CD14-positive monocyte (primary cell): ENCODE results near the gene PYGM. TPM values are rescaled to one million over a fixed set of nuclear protein-coding genes. Genes with fewer than 3 reads are reported as not detected.
A peak's percentile ranks its signal among the peaks of the same experiment; 100 is the strongest.

ENCODE experiments used
- DNase-seq, 3 donors: peaks; one replicate each; pipeline ENCODE4 v3.0.0-alpha.2; 2011 to 2022
- H2AFZ ChIP-seq: 2 replicates; pipeline ENCODE4 v1.6.0; 2012; ENCODE audit warnings: mild to moderate bottlenecking, low read depth, low read length, inconsistent platforms; ENCODE audit not compliant: insufficient read depth, poor library complexity, severe bottlenecking
- H3K27ac ChIP-seq, 2 donors: 1 replicate in 1 of 2; 2 replicates in 1 of 2; pipeline ENCODE4 v1.5.1; 2012 to 2013; ENCODE audit warnings: low read length in 2 of 2, control low read depth in 1 of 2, inconsistent platforms in 1 of 2, low read depth in 1 of 2, mild to moderate bottlenecking in 1 of 2
- H3K27me3 ChIP-seq, 2 donors: one replicate each; pipeline versions ENCODE4 v1.6.0 to v1.6.1; 2011 to 2013; ENCODE audit warnings: low read length in 2 of 2; ENCODE audit not compliant: control insufficient read depth in 2 of 2, insufficient read depth in 2 of 2
- H3K36me3 ChIP-seq, 2 donors: replicated peaks in 1 of 2; 1 replicate in 1 of 2; 2 replicates in 1 of 2; pipeline versions ENCODE4 v1.5.1 to v1.6.1; 2012 to 2013; ENCODE audit warnings: low read length in 2 of 2, control low read depth in 1 of 2, inconsistent platforms in 1 of 2, mild to moderate bottlenecking in 1 of 2; ENCODE audit not compliant: insufficient read depth in 2 of 2, control insufficient read depth in 1 of 2
- H3K4me1 ChIP-seq, 2 donors: 1 replicate in 1 of 2; 2 replicates in 1 of 2; pipeline versions ENCODE4 v1.5.1 to v1.6.1; 2012 to 2013; ENCODE audit warnings: low read length in 2 of 2, control low read depth in 1 of 2, inconsistent platforms in 1 of 2, mild to moderate bottlenecking in 1 of 2, moderate library complexity in 1 of 2; ENCODE audit not compliant: insufficient read depth in 2 of 2, control insufficient read depth in 1 of 2
- H3K4me2 ChIP-seq: replicated peaks from 2 replicates; pipeline ENCODE3; 2012; ENCODE audit warnings: low read length, moderate library complexity, mild to moderate bottlenecking; ENCODE audit not compliant: poor library complexity, severe bottlenecking; ENCODE audit errors: extremely low read depth
- H3K4me3 ChIP-seq, 3 experiments: fragments of 200-600 bp in 1 of 3; sonication (generic) in 1 of 3; replicated peaks in 1 of 3; 1 replicate in 2 of 3; 2 replicates in 1 of 3; pipeline ENCODE4 v1.5.1; 2011 to 2013; ENCODE audit warnings: low read length in 3 of 3, mild to moderate bottlenecking in 3 of 3, control low read depth in 2 of 3, low read depth in 2 of 3, inconsistent platforms in 1 of 3, moderate library complexity in 1 of 3
- H3K79me2 ChIP-seq: 2 replicates; pipeline ENCODE4 v1.6.0; 2012; ENCODE audit warnings: mild to moderate bottlenecking, control low read depth, inconsistent platforms, low read length, moderate library complexity; ENCODE audit not compliant: insufficient read depth
- H3K9ac ChIP-seq: 2 replicates; pipeline ENCODE4 v1.6.0; 2017; ENCODE audit warnings: low read length, mild to moderate bottlenecking; ENCODE audit not compliant: insufficient read depth, poor library complexity, severe bottlenecking
- H3K9me3 ChIP-seq, 2 donors: replicated peaks in 1 of 2; 1 replicate in 1 of 2; 2 replicates in 1 of 2; pipeline versions ENCODE4 v1.5.1 to v1.6.1; 2012 to 2013; ENCODE audit warnings: low read length in 2 of 2, control low read depth in 1 of 2; ENCODE audit not compliant: control insufficient read depth in 1 of 2, insufficient read depth in 1 of 2
- H4K20me1 ChIP-seq: 2 replicates; pipeline ENCODE4 v1.6.0; 2012; ENCODE audit warnings: mild to moderate bottlenecking, low read length, control low read depth, moderate library complexity; ENCODE audit not compliant: insufficient read depth
- H3K27ac Mint-ChIP-seq, 7 donors: one replicate each; pipeline ENCODE4 v1.8.0; 2020; ENCODE audit warnings: mild to moderate bottlenecking in 7 of 7, mixed read lengths in 7 of 7, moderate library complexity in 6 of 7, inconsistent platforms in 2 of 7
- H3K27me3 Mint-ChIP-seq, 3 donors: one replicate each; pipeline ENCODE4 v1.8.0; 2021 to 2022; ENCODE audit warnings: low read depth in 3 of 3, mild to moderate bottlenecking in 3 of 3, mixed read lengths in 3 of 3, moderate library complexity in 3 of 3, inconsistent platforms in 1 of 3
- H3K36me3 Mint-ChIP-seq, 2 donors: one replicate each; pipeline ENCODE4 v1.8.0; 2020; ENCODE audit warnings: mixed read lengths in 2 of 2, inconsistent platforms in 1 of 2, mild to moderate bottlenecking in 1 of 2
- H3K4me1 Mint-ChIP-seq: one replicate; pipeline ENCODE4 v1.8.0; 2020; ENCODE audit warnings: mild to moderate bottlenecking, mixed read lengths
- H3K4me3 Mint-ChIP-seq, 2 donors: one replicate each; pipeline ENCODE4 v1.8.0; 2020; ENCODE audit warnings: mild to moderate bottlenecking in 2 of 2, mixed read lengths in 2 of 2, moderate library complexity in 1 of 2
- H3K9me3 Mint-ChIP-seq, 7 donors: one replicate each; pipeline ENCODE4 v1.8.0; 2020 to 2022; ENCODE audit warnings: mixed read lengths in 7 of 7, mild to moderate bottlenecking in 6 of 7, moderate library complexity in 6 of 7, inconsistent platforms in 2 of 7
- CTCF ChIP-seq: fragments of 200-600 bp; IDR thresholded peaks from one replicate; pipeline ENCODE4 v1.8.0; 2022; ENCODE audit warnings: antibody characterized with exemption, mild to moderate bottlenecking
- WGBS: methylation state at CpG from one replicate; pipeline ENCODE4 v1.1.5; 2013; ENCODE audit warnings: missing lambda C conversion rate; ENCODE audit not compliant: insufficient coverage; 5-methylcytosine and 5-hydroxymethylcytosine counted together
- intact Hi-C, 2 donors: fragments of 100-400 bp; cut with micrococcal nuclease; formaldehyde crosslinking; loops; one replicate each; pipeline versions ENCODE4 v1.15.0 to v1.15.1; 2023
- polyA plus RNA-seq, 3 donors: library from polyadenylated mRNA; depleted of rRNA in 1 of 3; unstranded in 2 of 3; stranded (reverse) in 1 of 3; fragments of 300-500 nt in 2 of 3; fragments of >200 nt in 1 of 3; fragmentation: Illumina TruSeq in 2 of 3; gene quantifications; 1 replicate in 2 of 3; 2 replicates in 1 of 3; pipeline ENCODE4 v1.2.3, GENCODE V29; 2012 to 2021

PYGM gene
- polyA plus RNA-seq, 3 donors = 0.05 to 1.8 TPM; not detected in 1

DNA sequence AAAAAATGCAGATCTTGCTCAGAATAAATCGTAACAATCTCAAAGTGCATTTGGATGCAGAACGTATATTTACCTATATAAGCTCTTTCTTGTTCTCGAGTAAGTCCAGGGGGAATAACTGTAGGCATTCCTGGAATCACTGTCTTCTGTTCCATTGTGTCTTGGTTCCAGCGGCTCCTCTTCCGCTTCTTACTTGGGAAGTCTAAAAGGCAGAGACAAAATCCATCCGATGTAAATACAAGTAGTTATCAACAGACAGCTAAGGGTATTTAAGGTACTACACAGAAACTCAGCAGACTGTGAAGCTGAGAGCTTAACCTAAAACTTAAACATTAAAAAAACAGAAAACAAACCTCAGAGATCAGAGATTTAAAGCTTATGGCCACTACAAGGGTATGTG, 16.7 kb upstream of the PYGM start:
- 80% methylated on average over 1 of the region's 6 CpGs for WGBS
- no peaks in the 10 kb centered on the region for H3K9me3 Mint-ChIP-seq
- H3K27ac ChIP-seq = peak overlapping the region in 1 of 2 donors; percentile 71

GRCh38 chr11:64774144-64774543, 14.4 kb upstream of the PYGM start:
- intact Hi-C loops = no loop called here
- Histone ChIP-seq H3K9me3 (no peaks in the 10 kb centered on the region), H3K4me2 (no peak overlapping the region), H3K9ac (no peak overlapping the region), H3K36me3 (peaks cover 66 to 72% of the 10 kb centered on the region in 2 donors), H3K27ac (no peak overlapping the region), H4K20me1 (peaks cover 83% of the 10 kb centered on the region), H3K4me1 (peaks cover 38 to 47% of the 10 kb centered on the region in 2 donors), H3K27me3 (no peaks in the 10 kb centered on the region), H3K79me2 (peaks cover 83% of the 10 kb centered on the region), H2AFZ (no peak overlapping the region), H3K4me3 (no peak overlapping the region)
- H3K27me3 Mint-ChIP-seq = no peaks in the 10 kb centered on the region
- no peak overlapping the region for H3K4me3 Mint-ChIP-seq
- no peaks in the 10 kb centered on the region for H3K9me3 Mint-ChIP-seq
- H3K36me3 Mint-ChIP-seq = peaks cover 80 to 83% of the 10 kb centered on the region in 2 donors
- 92% methylated on average over 3 of the region's 5 CpGs for WGBS
- H3K27ac Mint-ChIP-seq = peak overlapping the region in 2 of 7 donors; percentile 43 to 73
- TF ChIP-seq CTCF = no peak
- no peak for DNase-seq
- peaks cover 51% of the 10 kb centered on the region for H3K4me1 Mint-ChIP-seq

More for the DNA sequence above, 16.7 kb upstream of the PYGM start:
- Histone ChIP-seq H3K27me3 (no peaks in the 10 kb centered on the region), H3K9me3 (no peaks in the 10 kb centered on the region), H3K4me2 (peak overlapping the region; percentile 90), H3K36me3 (peaks cover 43 to 49% of the 10 kb centered on the region in 2 donors), H3K79me2 (peaks cover 60% of the 10 kb centered on the region), H4K20me1 (peaks cover 60% of the 10 kb centered on the region), H3K4me1 (peaks cover 42 to 51% of the 10 kb centered on the region in 2 donors), H3K4me3 (peak overlapping the region in 2 of 3 experiments; percentile 94 to 98), H2AFZ (no peak overlapping the region), H3K9ac (no peak overlapping the region)
- no peak for DNase-seq
- no peak for TF ChIP-seq CTCF
- Mint-ChIP-seq H3K4me3 (peak overlapping the region; percentile 90 to 92), H3K4me1 (peaks cover 66% of the 10 kb centered on the region), H3K36me3 (peaks cover 60% of the 10 kb centered on the region in 2 donors), H3K27me3 (no peaks in the 10 kb centered on the region), H3K27ac (peak overlapping the region in 3 of 7 donors; percentile 25 to 90 (median 82))
- intact Hi-C loops = no loop called here
